Brain pericyte (primary cell): ENCODE data around the gene CSNK1G2.

Experiments used
- DNase-seq: peaks from one replicate; pipeline ENCODE4 v3.0.0-alpha.2; 2012; ENCODE audit warnings: low read depth, low spot score

CSNK1G2 gene

GRCh38 chr19:1968279-1969175 lies 27.6 kb downstream of the CSNK1G2 start:
- DNase-seq: no peak

- no peak for DNase-seq
Observed at GRCh38 chr19:1969176-1970002, 28.4 kb downstream of the CSNK1G2 start.

- DNase-seq: no peak
Observed at GRCh38 chr19:1970003-1970805, 29.2 kb downstream of the CSNK1G2 start.

DNA sequence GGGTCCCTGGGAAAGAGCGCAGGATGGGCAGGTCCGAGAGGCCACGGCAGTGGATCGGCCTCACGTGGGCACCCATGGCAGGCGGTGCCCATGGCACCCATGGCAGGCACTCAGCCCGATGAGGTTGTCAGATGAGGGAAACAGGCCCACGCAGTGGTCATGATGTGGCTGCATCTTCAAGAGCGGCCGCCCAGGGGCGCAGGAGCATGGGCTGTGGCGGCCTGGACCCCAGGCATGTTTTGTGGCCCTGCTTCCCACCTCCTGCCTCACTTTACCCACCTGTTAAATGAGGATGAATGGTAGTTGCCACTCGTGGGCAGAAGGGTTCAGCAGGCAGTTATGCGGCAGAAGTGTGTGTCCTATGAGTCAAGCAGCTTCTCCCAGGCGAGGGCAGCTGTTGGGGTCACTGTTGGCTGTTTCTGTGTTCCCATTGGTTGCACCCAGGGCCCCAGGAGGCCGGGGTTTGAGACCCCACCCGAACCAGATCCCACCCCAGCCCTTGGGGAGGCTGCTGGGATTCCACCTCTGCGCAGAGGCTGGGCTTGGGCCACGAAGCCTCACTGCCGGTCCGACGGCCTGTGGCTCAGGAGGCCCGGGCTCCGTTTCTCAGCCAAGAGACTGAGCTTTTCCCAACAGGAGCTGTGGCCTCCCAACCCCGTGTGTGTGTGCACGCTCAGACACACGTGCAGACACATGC lies 30.0 kb downstream of the CSNK1G2 start:
- no peak for DNase-seq

DNA sequence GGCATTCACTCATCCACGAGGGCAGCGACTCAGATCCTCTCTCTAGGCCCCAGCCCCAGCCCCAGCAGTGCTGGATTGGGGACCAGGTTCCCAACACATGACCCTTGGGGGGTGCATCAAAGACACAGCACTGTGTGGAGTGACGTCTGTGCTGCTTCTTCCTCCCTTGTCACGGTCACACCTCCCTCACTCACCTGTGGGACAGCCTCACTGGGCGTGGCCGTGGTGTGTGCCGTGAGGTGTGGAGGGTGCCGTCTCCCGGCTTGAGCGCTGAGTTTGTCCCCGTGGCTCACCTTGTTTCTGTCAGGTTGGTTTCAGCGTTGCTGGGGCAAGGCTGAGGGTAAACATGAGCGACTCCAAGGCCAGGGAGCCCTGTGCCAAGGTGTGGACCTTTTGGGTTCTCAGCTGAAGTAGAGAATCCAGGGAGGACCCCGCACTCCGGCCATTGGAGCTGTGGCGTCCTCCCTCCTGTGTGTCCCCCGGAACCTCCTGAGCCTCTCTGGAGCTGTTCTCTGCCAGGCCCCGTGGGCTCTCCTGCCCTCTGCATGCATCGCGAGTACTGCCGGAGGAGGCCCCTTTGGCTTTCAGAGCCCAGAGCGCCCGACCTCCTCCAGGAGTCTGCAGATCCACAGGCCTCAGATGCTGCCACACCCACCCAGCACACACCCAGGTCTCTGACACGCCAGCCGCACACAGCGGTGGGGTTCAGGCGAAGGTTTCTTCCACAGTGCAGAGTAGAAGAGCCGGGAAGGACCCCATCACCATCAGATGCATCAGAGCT lies 33.6 kb downstream of the CSNK1G2 start:
- DNase-seq: no peak

- no peak for DNase-seq
Observed at GRCh38 chr19:1975162-1975480, 34.1 kb downstream of the CSNK1G2 start.

GRCh38 chr19:1977120-1977519 lies 36.1 kb downstream of the CSNK1G2 start:
- DNase-seq: no peak

- no peak for DNase-seq
Observed at GRCh38 chr19:1978346-1978894, 37.4 kb downstream of the CSNK1G2 start.

GRCh38 chr19:1979017-1979416 lies 38.0 kb downstream of the CSNK1G2 start:
- no peak for DNase-seq

GRCh38 chr19:1979642-1980041 lies 38.7 kb downstream of the CSNK1G2 start:
- DNase-seq: no peak

DNA sequence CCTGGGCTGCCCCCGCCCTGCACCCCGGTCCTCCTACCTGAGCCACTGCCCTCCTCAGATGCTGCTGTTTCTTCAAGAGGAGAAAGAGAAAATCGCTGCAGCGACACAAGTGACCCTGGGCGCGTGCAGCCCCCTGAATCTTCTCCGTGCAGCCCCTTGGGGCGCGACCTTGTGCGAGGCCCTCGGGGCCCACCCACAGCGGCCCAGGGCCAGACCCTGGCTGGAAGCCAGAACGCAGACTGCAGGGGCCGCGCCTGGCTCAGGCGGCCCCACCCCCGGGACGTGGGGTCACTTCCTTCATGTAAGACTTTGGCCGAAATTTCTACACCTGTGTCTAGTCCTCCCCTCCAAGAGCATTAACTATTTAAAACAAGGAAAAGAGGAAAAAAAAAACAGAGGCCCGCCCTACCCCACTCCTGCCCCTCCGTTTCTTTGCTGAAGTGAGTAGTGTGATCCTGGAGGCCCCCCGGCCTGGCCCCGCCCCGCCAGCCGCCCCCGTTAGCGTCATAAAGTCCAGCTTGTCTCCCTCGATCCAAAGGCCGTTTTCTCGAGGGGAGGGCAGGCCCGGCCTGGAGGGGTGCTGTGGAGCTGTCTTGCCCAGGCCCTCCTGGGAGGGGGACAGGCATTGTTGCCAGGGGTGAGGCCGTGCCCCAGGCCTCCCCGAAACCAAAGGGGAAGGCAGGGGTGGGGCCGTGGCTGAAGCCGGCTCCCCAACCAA lies 39.3 kb downstream of the CSNK1G2 start:
- no peak for DNase-seq

- DNase-seq: no peak
Observed at GRCh38 chr19:1980809-1981181, 39.8 kb downstream of the CSNK1G2 start.

DNA sequence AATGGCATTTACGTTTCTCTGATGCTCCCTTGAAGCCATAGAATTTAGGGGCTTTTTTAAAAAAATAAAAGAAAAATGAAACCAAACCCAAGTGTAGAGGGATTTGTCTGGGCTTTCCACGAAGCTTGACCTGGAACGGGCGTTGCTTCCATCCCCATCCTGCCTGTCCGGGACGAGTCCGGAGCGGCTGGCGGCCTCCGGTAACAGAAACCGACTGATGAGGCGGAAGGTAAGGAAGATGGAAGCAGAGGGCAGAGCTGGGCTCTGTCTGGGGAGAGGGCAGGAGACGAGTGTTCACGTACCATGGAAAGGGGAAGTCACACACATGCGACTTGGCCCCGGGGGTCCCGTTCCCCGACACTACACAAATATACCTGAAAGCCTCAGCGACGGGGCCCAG lies 40.3 kb downstream of the CSNK1G2 start:
- DNase-seq: no peak

DNA sequence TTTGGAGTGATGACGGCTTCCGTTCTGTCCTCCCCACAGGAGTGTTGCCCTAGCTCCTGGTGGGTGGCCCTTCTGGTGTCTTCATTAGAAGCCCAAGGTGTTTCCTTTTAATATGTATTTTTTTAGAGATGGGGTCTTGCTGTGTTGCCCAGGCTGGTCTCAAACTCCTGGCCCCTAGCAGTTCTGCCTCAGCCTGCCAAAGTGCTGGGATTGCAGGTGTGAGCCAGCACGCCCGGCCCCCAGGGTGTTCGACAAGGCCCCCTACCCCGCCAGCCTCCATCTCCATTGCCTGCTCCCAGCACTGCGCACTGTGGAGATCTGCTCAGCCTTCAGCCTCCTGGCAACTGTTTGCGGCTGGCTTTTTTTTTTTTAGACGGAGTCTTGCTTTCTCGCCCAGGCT lies 43.4 kb downstream of the CSNK1G2 start:
- DNase-seq: no peak

DNA sequence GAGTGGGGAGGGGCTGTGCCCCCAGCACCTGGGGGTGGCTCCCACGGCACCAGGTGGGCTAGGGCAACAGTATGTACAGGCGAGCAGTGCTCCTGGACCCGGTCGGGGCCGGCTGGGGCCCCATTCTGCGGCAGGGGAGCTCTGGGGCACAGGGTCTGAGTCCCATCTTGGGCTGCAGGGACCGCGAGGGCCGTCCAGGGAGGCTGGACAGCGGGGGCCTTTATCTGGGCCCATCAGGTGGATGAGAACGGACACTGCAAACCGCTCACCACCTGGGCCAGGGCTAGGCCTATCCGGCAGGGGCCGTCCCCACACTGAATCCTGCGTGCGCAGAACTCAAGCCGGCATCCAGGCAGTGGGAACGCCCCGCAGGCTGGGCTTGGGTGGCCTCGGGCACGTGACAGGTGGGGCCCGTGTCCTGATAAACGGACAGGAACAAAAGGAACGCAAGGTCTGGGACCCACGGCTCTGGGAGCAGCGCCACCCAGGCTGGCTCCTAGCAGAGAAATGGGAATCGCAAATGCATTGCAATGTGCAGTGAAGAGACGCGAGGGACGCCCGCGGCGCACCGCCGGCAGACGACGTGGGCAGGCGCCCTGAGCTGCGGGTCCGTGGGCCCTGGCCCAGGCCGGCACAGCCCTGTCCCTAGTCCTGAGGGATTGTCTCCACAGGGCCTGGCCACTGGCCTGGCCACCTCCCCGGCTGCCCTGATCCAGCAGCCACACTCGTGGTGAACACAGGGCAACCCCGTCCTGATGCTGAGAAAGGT lies 44.8 kb downstream of the CSNK1G2 start:
- no peak for DNase-seq

- DNase-seq: no peak
Observed at GRCh38 chr19:1986357-1987162, 45.6 kb downstream of the CSNK1G2 start.

DNA sequence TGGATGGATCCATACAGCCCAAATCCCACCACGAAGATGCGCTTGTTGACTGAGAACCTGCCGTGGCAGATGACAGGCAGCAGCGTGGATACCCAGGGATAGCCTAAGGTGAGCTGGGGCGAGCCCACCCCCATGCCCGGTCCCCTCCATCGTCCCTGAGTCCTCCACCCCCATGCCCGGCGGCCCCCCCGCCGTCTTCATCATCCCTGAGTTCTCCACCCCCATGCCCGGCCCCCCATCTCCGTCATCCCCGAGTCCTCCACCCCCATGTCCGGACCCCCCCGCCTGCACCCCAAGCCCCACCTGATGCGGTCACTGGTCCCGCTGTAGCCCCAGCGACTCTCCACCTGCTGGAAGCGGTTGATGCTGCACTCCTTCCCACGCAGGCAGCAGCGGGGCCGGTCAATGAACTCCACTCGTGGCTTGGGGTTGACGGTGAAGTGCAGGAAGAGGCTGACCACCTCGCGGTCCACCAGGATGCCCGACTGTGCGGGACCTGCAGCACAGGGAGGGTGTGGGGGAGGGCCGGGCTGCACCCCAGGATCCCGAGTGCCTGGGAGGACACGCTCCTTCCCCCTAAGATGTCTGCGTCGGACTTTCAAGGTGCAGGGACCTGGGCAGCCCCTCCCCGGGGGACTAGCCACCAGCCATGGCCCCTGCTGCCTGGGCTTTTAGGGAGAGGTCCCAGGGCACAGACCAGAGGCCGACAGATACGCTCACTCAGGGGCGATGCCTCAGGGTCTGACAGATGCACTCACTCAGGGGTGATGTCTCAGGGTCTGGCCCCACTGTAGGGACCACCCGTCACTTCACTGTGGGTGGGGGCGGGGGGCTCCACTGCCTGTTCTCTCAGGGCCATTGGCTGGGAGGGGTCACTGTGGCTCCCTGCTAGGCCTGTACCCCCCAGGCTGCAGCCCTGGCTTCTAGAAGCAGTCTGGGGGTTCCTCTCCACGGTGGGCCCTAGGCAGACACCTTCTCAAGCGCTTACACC lies 46.5 kb downstream of the CSNK1G2 start:
- DNase-seq: no peak
